ENCODE results near the gene SCGB1C1. TPM values are rescaled to one million over a fixed set of nuclear protein-coding genes. Genes with fewer than 3 reads are reported as not detected.

Gene SCGB1C1
- total and polyA plus RNA-seq, 10 of the 15 experiments (the other 5 are each of a cell fraction or from before 2014, with no cell fraction given): not detected

DNA sequence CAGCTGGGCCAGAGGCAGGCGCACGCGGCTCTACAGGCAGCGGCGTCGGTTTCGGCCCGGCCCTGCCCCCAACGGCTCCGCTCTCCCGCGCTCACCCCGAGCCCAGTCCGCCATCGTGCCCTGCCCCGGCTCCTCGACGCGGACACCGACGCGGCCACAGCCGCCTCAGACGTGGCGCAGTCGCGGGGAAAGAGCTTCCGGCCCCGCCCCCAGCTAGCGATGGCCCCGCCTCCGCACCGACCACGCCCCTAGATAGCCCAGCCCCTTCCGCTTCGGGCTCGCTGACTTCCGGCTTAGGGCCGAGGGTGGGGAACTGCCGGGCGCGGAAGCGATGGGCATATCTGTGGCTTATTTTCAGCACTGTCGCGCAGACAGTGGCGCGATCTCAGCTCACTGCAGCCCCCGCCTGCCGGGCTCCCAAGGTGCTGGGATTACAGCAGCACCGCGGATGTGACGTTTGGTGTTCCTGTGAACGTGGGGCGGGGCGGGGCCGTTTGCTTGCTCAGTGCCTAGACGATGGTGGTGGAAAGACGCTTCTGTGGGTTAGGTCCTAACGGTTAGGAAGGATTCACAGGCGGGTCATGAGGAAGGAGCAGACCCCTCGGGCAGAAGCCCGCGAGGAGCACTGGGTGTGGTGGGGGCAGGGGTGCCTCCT lies 14.5 kb downstream of the SCGB1C1 start, which contains the start of the genes BET1L and RIC8A (continued):
- TF ChIP-seq CHD2 (IDR thresholded peaks at IDR 0.05; ENCODE audit: borderline replicate concordance, low read depth, low read length) (peak; percentile 17; the same call in 1 of the 2 replicates), RCOR1 (conservative IDR thresholded peaks at IDR 0.05; ENCODE audit: low read depth, low read length) (no peak), CBFB (IDR thresholded peaks at IDR 0.05; ENCODE audit: low read depth) (no peak; the same call in 1 of the 2 replicates), RELA (IDR thresholded peaks at IDR 0.05; ENCODE audit: borderline replicate concordance, partially characterized antibody) (no peak), HCFC1 (IDR thresholded peaks at IDR 0.05; ENCODE audit: low read length) (peak; percentile 59), TAF1 (IDR thresholded peaks at IDR 0.05; ENCODE audit: borderline replicate concordance, low read depth, low read length) (peak; percentile 39), SREBF2 (IDR thresholded peaks at IDR 0.05; ENCODE audit: low read length) (peak; percentile 68), NRF1 (conservative IDR thresholded peaks at IDR 0.05; ENCODE audit: low read depth, low read length) (no peak), SPI1 (IDR thresholded peaks at IDR 0.05; ENCODE audit: borderline replicate concordance, insufficient read depth, low read depth, low read length) (peak; percentile 65; the same call in 1 of the 2 replicates), SMARCA5 (IDR thresholded peaks at IDR 0.05) (peak; percentile 22), CREB1 (IDR thresholded peaks at IDR 0.05; ENCODE audit: low read depth) (peak; percentile 94), ZSCAN29 (IDR thresholded peaks at IDR 0.05) (no peak; the same call in 1 of the 2 replicates), SP1 (IDR thresholded peaks at IDR 0.05; ENCODE audit: low read depth, low read length) (peak; percentile 62), TARDBP (IDR thresholded peaks at IDR 0.05; ENCODE audit: borderline replicate concordance) (no peak), NFYB (IDR thresholded peaks at IDR 0.05; ENCODE audit: insufficient read depth, low read depth, low read length) (no peak), PAX8 (IDR thresholded peaks at IDR 0.05) (no peak), ZNF217 (IDR thresholded peaks at IDR 0.05) (no peak), GATAD2B (conservative IDR thresholded peaks at IDR 0.05; ENCODE audit: low read depth) (peak; percentile 61; the same call in 1 of the 2 replicates), STAT3 (IDR thresholded peaks at IDR 0.05; ENCODE audit: low read depth, low read length) (no peak)
- TF ChIP-seq, protein P1, sequence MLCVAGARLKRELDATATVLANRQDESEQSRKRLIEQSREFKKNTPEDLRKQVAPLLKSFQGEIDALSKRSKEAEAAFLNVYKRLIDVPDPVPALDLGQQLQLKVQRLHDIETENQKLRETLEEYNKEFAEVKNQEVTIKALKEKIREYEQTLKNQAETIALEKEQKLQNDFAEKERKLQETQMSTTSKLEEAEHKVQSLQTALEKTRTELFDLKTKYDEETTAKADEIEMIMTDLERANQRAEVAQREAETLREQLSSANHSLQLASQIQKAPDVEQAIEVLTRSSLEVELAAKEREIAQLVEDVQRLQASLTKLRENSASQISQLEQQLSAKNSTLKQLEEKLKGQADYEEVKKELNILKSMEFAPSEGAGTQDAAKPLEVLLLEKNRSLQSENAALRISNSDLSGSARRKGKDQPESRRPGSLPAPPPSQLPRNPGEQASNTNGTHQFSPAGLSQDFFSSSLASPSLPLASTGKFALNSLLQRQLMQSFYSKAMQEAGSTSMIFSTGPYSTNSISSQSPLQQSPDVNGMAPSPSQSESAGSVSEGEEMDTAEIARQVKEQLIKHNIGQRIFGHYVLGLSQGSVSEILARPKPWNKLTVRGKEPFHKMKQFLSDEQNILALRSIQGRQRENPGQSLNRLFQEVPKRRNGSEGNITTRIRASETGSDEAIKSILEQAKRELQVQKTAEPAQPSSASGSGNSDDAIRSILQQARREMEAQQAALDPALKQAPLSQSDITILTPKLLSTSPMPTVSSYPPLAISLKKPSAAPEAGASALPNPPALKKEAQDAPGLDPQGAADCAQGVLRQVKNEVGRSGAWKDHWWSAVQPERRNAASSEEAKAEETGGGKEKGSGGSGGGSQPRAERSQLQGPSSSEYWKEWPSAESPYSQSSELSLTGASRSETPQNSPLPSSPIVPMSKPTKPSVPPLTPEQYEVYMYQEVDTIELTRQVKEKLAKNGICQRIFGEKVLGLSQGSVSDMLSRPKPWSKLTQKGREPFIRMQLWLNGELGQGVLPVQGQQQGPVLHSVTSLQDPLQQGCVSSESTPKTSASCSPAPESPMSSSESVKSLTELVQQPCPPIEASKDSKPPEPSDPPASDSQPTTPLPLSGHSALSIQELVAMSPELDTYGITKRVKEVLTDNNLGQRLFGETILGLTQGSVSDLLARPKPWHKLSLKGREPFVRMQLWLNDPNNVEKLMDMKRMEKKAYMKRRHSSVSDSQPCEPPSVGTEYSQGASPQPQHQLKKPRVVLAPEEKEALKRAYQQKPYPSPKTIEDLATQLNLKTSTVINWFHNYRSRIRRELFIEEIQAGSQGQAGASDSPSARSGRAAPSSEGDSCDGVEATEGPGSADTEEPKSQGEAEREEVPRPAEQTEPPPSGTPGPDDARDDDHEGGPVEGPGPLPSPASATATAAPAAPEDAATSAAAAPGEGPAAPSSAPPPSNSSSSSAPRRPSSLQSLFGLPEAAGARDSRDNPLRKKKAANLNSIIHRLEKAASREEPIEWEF (IDR thresholded peaks at IDR 0.05; ENCODE audit: insufficient replicate concordance, low read depth, low read length): no peak
- TF ChIP-seq, protein P2, sequence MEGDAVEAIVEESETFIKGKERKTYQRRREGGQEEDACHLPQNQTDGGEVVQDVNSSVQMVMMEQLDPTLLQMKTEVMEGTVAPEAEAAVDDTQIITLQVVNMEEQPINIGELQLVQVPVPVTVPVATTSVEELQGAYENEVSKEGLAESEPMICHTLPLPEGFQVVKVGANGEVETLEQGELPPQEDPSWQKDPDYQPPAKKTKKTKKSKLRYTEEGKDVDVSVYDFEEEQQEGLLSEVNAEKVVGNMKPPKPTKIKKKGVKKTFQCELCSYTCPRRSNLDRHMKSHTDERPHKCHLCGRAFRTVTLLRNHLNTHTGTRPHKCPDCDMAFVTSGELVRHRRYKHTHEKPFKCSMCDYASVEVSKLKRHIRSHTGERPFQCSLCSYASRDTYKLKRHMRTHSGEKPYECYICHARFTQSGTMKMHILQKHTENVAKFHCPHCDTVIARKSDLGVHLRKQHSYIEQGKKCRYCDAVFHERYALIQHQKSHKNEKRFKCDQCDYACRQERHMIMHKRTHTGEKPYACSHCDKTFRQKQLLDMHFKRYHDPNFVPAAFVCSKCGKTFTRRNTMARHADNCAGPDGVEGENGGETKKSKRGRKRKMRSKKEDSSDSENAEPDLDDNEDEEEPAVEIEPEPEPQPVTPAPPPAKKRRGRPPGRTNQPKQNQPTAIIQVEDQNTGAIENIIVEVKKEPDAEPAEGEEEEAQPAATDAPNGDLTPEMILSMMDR (IDR thresholded peaks at IDR 0.05 in 2 of 3, conservative IDR thresholded peaks at IDR 0.05 in 1 of 3; ENCODE audit: control insufficient read depth in 2 of 3, extremely low read depth in 1 of 3, insufficient read depth in 1 of 3, low read depth in 3 of 3, low read length in 3 of 3): no peak
- TF ChIP-seq, protein P3, sequence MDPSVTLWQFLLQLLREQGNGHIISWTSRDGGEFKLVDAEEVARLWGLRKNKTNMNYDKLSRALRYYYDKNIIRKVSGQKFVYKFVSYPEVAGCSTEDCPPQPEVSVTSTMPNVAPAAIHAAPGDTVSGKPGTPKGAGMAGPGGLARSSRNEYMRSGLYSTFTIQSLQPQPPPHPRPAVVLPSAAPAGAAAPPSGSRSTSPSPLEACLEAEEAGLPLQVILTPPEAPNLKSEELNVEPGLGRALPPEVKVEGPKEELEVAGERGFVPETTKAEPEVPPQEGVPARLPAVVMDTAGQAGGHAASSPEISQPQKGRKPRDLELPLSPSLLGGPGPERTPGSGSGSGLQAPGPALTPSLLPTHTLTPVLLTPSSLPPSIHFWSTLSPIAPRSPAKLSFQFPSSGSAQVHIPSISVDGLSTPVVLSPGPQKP (IDR thresholded peaks at IDR 0.05; ENCODE audit: low read depth, low read length): peak; percentile 76
- TF ChIP-seq, protein P4, sequence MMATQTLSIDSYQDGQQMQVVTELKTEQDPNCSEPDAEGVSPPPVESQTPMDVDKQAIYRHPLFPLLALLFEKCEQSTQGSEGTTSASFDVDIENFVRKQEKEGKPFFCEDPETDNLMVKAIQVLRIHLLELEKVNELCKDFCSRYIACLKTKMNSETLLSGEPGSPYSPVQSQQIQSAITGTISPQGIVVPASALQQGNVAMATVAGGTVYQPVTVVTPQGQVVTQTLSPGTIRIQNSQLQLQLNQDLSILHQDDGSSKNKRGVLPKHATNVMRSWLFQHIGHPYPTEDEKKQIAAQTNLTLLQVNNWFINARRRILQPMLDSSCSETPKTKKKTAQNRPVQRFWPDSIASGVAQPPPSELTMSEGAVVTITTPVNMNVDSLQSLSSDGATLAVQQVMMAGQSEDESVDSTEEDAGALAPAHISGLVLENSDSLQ (IDR thresholded peaks at IDR 0.05): peak; percentile 60; the same call in 1 of the 2 replicates
